PFSK-1 (cell line): ENCODE data around the gene HINFP.

Experiments used
- FOXP2 ChIP-seq: optimal IDR thresholded peaks from 2 replicates; pipeline ENCODE3; 2011; ENCODE audit warnings: borderline replicate concordance, control low read depth, inconsistent platforms; ENCODE audit not compliant: insufficient read depth; ENCODE audit errors: extremely low read length, extremely low read depth
- POLR2AphosphoS5 ChIP-seq: IDR thresholded peaks from 2 replicates; pipeline ENCODE4 v1.6.1; 2012; ENCODE audit warnings: low read depth, mild to moderate bottlenecking, control low read depth, low read length, moderate library complexity
- SIN3A ChIP-seq: IDR thresholded peaks from 2 replicates; pipeline ENCODE4 v1.6.1; 2012; ENCODE audit warnings: mild to moderate bottlenecking, low read length, moderate library complexity, borderline replicate concordance; ENCODE audit not compliant: insufficient read depth
- TAF1 ChIP-seq: IDR thresholded peaks from 2 replicates; pipeline ENCODE4 v1.6.1; 2012; ENCODE audit warnings: low read length, control low read depth, borderline replicate concordance; ENCODE audit not compliant: insufficient read depth
- TF ChIP-seq, protein P1 (sequence below), 2 experiments: IDR thresholded peaks; 2 replicates each; pipeline versions ENCODE4 v1.6.1 to v1.8.0; 2011 to 2012; ENCODE audit warnings: low read depth in 2 of 2, low read length in 2 of 2, control low read depth in 1 of 2, inconsistent platforms in 1 of 2, mild to moderate bottlenecking in 1 of 2, moderate library complexity in 1 of 2; ENCODE audit not compliant: insufficient read depth in 1 of 2

HINFP gene

DNA sequence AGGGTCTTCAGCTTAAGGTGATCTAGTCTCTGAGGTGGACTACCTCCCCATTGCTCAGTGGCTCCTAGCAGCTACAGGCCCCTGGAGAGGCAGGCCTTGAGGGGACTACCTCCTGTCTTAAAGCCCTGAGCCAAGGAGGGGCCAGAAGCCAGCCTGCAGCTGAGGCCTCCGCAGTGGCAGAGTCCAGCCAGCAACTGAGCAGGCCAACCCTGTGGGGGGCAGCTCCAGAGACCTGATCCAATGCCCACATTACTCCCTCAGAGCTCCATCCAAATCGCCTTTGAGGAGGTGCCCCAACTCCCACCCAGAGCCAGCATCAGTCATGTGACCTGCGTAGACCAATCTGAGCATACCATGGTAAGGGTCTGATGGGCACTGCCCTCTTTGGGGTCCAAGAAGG is 11.5 kb upstream of the HINFP start:
- no peak for TF ChIP-seq TAF1
- no peak for TF ChIP-seq POLR2AphosphoS5
- TF ChIP-seq SIN3A: no peak
- no peak for TF ChIP-seq FOXP2
- TF ChIP-seq, protein P1, sequence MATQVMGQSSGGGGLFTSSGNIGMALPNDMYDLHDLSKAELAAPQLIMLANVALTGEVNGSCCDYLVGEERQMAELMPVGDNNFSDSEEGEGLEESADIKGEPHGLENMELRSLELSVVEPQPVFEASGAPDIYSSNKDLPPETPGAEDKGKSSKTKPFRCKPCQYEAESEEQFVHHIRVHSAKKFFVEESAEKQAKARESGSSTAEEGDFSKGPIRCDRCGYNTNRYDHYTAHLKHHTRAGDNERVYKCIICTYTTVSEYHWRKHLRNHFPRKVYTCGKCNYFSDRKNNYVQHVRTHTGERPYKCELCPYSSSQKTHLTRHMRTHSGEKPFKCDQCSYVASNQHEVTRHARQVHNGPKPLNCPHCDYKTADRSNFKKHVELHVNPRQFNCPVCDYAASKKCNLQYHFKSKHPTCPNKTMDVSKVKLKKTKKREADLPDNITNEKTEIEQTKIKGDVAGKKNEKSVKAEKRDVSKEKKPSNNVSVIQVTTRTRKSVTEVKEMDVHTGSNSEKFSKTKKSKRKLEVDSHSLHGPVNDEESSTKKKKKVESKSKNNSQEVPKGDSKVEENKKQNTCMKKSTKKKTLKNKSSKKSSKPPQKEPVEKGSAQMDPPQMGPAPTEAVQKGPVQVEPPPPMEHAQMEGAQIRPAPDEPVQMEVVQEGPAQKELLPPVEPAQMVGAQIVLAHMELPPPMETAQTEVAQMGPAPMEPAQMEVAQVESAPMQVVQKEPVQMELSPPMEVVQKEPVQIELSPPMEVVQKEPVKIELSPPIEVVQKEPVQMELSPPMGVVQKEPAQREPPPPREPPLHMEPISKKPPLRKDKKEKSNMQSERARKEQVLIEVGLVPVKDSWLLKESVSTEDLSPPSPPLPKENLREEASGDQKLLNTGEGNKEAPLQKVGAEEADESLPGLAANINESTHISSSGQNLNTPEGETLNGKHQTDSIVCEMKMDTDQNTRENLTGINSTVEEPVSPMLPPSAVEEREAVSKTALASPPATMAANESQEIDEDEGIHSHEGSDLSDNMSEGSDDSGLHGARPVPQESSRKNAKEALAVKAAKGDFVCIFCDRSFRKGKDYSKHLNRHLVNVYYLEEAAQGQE (IDR thresholded peaks at IDR 0.05; ENCODE audit: insufficient read depth in 1 of 2, low read depth in 2 of 2, low read length in 2 of 2): no peak

DNA sequence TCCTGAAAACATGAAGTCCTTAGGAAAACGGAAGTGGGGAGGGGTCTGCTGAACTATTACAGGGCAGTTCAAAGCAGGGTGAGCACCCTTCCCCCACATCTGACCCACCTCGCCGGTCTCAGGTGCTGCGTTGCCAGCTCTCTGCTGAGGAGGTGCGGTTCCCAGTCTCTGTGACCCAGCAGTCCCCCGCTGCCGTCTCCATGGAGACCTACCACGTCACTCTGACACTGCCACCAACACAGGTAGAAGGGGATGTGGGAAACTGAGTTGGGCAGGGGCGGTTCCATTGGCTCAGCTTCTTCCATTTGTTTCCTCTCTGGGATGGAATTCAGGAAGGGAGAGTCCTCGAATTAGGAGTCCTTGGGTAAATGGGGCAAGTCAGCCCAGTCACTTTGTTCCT is 10.9 kb upstream of the HINFP start:
- TF ChIP-seq, protein P1 (IDR thresholded peaks at IDR 0.05; ENCODE audit: insufficient read depth in 1 of 2, low read depth in 2 of 2, low read length in 2 of 2): no peak
- TF ChIP-seq SIN3A: no peak
- TF ChIP-seq POLR2AphosphoS5: no peak
- no peak for TF ChIP-seq TAF1
- TF ChIP-seq FOXP2: no peak

DNA sequence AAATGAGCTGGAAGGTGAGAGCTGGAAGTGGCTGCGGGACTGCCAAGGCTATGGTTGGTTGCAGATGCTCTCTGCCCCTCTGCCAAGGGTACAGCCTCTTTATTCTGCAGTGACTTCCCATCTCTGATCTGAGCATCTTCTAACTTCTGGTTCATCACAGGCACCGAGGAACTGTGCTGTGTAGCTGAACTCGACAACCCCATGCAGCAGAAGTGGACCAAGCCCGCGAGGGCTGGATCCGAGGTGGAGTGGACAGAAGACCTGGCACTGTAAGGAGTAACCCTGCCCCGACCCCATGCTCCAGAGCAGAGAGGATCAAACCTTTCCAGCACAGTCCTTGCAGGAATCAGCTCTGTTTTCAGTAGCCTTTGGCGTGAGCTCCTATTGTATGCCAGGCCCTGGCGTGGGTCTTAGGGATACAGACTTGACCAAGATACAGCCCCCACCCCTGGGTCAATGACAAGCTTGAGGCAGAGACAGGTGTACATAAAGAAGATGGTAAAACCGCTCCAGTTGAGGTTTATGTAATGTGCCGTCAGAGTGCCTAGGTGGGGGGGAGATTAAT is 9.9 kb upstream of the HINFP start:
- TF ChIP-seq, protein P1 (IDR thresholded peaks at IDR 0.05; ENCODE audit: insufficient read depth in 1 of 2, low read depth in 2 of 2, low read length in 2 of 2): no peak
- TF ChIP-seq FOXP2: no peak

- TF ChIP-seq FOXP2 (no peak), POLR2AphosphoS5 (no peak), TAF1 (no peak), SIN3A (no peak)
- TF ChIP-seq, protein P1 (IDR thresholded peaks at IDR 0.05; ENCODE audit: insufficient read depth in 1 of 2, low read depth in 2 of 2, low read length in 2 of 2): no peak
These were observed 8.9 kb upstream of the HINFP start for GRCh38 chr11:119112314-119113020.

DNA sequence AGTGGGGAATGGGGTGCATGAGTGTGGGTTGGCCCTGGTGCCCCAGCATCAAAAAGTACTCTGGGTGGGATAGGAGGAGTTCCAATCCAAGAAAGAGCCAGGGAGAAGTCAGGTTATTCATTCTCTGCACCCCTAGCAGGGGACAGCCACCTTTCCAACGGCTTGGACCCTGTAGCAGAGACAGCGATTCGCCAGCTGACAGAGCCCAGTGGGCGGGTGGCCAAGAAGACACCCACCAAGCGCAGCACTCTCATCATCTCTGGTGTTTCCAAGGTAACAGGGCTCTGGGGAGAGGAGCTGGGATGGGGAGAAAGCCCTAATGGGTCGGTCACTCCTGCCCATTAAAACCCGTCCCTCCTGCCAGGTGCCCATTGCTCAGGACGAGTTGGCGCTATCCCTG is 7.7 kb upstream of the HINFP start:
- TF ChIP-seq SIN3A (no peak), TAF1 (no peak), FOXP2 (no peak), POLR2AphosphoS5 (no peak)
- TF ChIP-seq, protein P1 (IDR thresholded peaks at IDR 0.05; ENCODE audit: insufficient read depth in 1 of 2, low read depth in 2 of 2, low read length in 2 of 2): no peak
